Activated B cell treated with CpG ODN at 0.5 μM for 24 hours (primary cell): Measurements from ENCODE around the gene ISL1. TPM values are rescaled to one million over a fixed set of nuclear protein-coding genes. Genes with fewer than 3 reads are reported as not detected.

Experiments
- ATAC-seq: fragments of 200-7000 bp; cut with Tn5 transposase; one replicate; pipeline ENCODE4 v1.10.0; 2021; ENCODE audit warnings: low read depth, mild to moderate bottlenecking, moderate library complexity
- CTCF ChIA-PET: fragments of 350-600 bp; sonication (Branson Sonifier 250); formaldehyde crosslinking; loops from one replicate; lab custom pipeline; 2021; ENCODE audit warnings: antibody characterized with exemption; lab: Charles Lee
- POLR2A ChIA-PET: fragments of 350-600 bp; sonication (Branson Sonifier 250); formaldehyde crosslinking; loops from one replicate; lab custom pipeline; 2021; ENCODE audit warnings: antibody characterized with exemption; lab: Charles Lee
- DNase-seq: peaks from one replicate; pipeline ENCODE4 v3.0.0; 2022
- H3K27ac Mint-ChIP-seq: one replicate; pipeline ENCODE4 v1.8.0; 2020; ENCODE audit warnings: mixed read lengths
- H3K27me3 Mint-ChIP-seq: one replicate; pipeline ENCODE4 v1.8.0; 2021; ENCODE audit warnings: mixed read lengths
- H3K36me3 Mint-ChIP-seq: one replicate; pipeline ENCODE4 v1.8.0; 2021; ENCODE audit warnings: low read depth, mixed read lengths
- H3K4me1 Mint-ChIP-seq: one replicate; pipeline ENCODE4 v1.8.0; 2021; ENCODE audit warnings: mixed read lengths
- H3K4me3 Mint-ChIP-seq: one replicate; pipeline ENCODE4 v1.8.0; 2020; ENCODE audit warnings: mild to moderate bottlenecking, mixed read lengths
- H3K9me3 Mint-ChIP-seq: one replicate; pipeline ENCODE4 v1.8.0; 2020; ENCODE audit warnings: mixed read lengths
- CTCF ChIP-seq: fragments of 200-600 bp; IDR thresholded peaks from one replicate; pipeline ENCODE4 v1.8.0; 2022; ENCODE audit warnings: antibody characterized with exemption, mild to moderate bottlenecking
- intact Hi-C: fragments of 100-400 bp; cut with micrococcal nuclease; formaldehyde crosslinking; loops from one replicate; pipeline ENCODE4 v1.15.1; 2024
- total RNA-seq: library from RNA; stranded (reverse); gene quantifications from 2 replicates; pipeline ENCODE4 v1.2.3, GENCODE V29; 2022

ISL1 gene
- total RNA-seq, 1 donor from 2014 or later, result not detected

DNA sequence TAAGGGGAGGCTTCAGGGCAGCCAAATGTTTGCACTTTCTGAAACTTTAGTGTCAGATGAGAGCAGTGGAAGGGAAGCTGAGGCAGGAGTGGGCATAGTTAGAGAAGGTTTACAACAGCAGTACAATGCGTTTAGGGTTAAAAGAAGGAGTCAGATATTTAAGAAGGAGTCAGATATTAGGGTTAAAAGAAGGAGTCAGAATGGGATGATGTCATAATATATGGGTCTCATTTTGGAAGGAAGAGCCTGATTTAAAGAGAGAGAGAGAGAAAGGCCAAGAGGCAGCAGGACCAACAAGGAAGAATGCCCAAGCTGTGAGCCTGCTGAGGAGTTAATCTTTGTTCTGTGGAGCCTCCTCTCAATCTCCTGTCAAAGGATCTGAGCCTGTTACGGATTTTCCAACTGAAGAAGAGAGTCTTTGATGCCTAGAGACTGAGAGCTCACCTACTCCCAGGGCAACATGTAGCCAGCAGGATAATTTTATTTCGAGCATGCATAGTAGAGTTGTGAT, 9.5 kb downstream of the ISL1 start:
- DNase-seq, result no peak
- Mint-ChIP-seq H3K4me1 (no peaks in the 10 kb centered on the region), H3K36me3 (no peaks in the 10 kb centered on the region), H3K9me3 (no peaks in the 10 kb centered on the region), H3K27me3 (peaks cover 60% of the 10 kb centered on the region), H3K27ac (no peak overlapping the region), H3K4me3 (no peak overlapping the region)
- CTCF ChIA-PET, result no interaction called here
- intact Hi-C loops, result no loop called here
- no peak for ATAC-seq
- no peak for TF ChIP-seq CTCF
- POLR2A ChIA-PET, result no interaction called here

DNA sequence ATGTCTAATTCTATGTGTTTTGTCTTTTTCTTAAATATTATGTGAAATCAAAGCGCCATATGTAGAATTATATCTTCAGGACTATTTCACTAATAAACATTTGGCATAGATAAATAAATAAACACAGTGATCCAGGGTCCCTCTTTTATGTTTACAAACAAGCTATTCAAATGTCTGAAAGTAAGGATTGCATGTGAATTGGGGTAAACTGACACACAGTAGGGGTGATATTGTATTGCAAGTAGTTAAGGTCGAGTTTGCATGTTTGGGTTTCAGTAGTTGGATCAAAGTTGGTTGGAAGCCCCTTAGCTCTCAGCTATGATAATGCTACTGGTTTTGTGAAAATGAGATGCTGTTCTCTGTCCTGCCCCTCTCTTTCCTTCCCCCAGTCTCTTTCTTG, 11.4 kb downstream of the ISL1 start:
- no peak overlapping the region for H3K27ac Mint-ChIP-seq
- H3K9me3 Mint-ChIP-seq, result no peaks in the 10 kb centered on the region
- ATAC-seq (no peak), DNase-seq (no peak)
- no peaks in the 10 kb centered on the region for H3K4me1 Mint-ChIP-seq
- intact Hi-C loops, result no loop called here
- ChIA-PET CTCF (no interaction called here), POLR2A (no interaction called here)
- H3K36me3 Mint-ChIP-seq, result no peaks in the 10 kb centered on the region
- no peak overlapping the region for H3K4me3 Mint-ChIP-seq
- TF ChIP-seq CTCF, result no peak
- peaks cover 63% of the 10 kb centered on the region for H3K27me3 Mint-ChIP-seq

DNA sequence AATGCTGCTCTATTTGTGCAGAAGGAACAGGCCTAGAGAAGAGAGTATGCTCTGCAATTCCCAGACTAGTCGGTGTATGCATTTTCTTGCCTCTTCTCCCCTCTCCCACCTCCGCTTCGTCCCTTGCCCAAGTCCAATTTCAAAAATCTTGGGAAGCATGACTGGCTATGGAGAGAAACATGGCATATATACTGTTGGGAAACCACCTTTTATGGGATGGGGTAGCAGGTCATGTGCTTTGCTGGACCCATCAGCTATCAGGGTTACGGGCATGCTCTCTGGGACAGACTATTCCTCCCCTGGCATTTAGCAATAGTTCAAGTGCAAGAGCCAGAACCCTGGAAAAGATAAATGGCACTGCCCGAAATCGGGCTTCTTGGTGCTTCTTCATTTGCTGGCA, 12.0 kb downstream of the ISL1 start:
- Mint-ChIP-seq H3K27me3 (peaks cover 61% of the 10 kb centered on the region), H3K4me1 (no peaks in the 10 kb centered on the region), H3K4me3 (no peak overlapping the region), H3K36me3 (no peaks in the 10 kb centered on the region), H3K27ac (no peak overlapping the region), H3K9me3 (no peaks in the 10 kb centered on the region)
- ATAC-seq (no peak), DNase-seq (no peak)
- no peak for TF ChIP-seq CTCF
- intact Hi-C loops, result no loop called here
- POLR2A ChIA-PET, result no interaction called here
- CTCF ChIA-PET, result no interaction called here

DNA sequence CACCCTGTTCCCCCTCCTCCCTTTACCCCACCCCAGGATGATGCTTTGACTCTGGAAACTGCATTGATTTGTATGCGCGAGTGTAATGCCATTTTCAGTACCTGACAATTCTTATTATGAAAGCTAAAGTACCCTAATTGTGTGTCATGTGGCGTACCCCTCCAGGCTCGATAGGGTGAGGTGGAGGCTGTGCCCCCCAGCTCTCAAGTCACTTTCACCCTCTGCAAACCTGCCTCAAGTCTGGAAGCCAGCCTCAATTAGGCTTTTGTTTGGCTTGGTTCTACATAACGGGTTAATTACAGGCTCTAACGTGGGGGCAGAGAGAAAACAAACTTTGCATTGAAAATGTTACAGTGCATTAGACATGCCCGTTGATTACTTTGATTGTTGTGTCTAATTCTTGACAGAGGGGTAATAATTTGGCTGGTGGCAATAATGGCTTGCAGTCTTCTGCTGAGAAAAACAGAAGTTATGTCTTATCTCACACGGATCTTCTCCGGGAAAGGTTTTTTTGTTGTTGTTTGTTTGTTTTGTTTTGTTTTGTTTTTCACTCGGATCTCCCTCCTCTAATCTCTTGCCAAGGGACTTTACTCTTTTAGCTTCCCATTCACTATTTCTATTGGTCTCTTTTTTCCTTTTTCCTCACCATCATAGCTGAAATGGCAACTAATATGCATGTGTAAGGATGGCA, 12.6 kb downstream of the ISL1 start:
- no peaks in the 10 kb centered on the region for H3K4me1 Mint-ChIP-seq
- POLR2A ChIA-PET, result no interaction called here
- no peak overlapping the region for H3K4me3 Mint-ChIP-seq
- H3K27me3 Mint-ChIP-seq, result peaks cover 57% of the 10 kb centered on the region
- no peaks in the 10 kb centered on the region for H3K9me3 Mint-ChIP-seq
- intact Hi-C loops, result no loop called here
- no peaks in the 10 kb centered on the region for H3K36me3 Mint-ChIP-seq
- CTCF ChIA-PET, result no interaction called here
- no peak overlapping the region for H3K27ac Mint-ChIP-seq
- DNase-seq (no peak), ATAC-seq (no peak)
- TF ChIP-seq CTCF, result no peak

GRCh38 chr5:51396797-51397196, 13.5 kb downstream of the ISL1 start:
- Mint-ChIP-seq H3K27me3 (peaks cover 53% of the 10 kb centered on the region), H3K4me1 (no peaks in the 10 kb centered on the region), H3K9me3 (peaks cover 3% of the 10 kb centered on the region), H3K36me3 (no peaks in the 10 kb centered on the region), H3K27ac (no peak overlapping the region), H3K4me3 (no peak overlapping the region)
- no peak for TF ChIP-seq CTCF
- ATAC-seq, result no peak
- DNase-seq, result no peak
- ChIA-PET CTCF (no interaction called here), POLR2A (no interaction called here)
- intact Hi-C loops, result no loop called here
